Peyer's patch (tissue), 4 donors: ENCODE results near the gene CDK1. TPM values are rescaled to one million over a fixed set of nuclear protein-coding genes. Genes with fewer than 3 reads are reported as not detected.
"Not testable (repeated sequence)": the region's sequence is repeated elsewhere in the genome, so short reads cannot be mapped to it uniquely, and the experiment has no call there.

Experiments
- DNase-seq, 3 donors: peaks; one replicate each; pipeline ENCODE4 v3.0.0-alpha.2; 2017 to 2019
- H3K27ac ChIP-seq, 4 donors: fragments of 200-600 bp; sonication (generic); one replicate each; pipeline ENCODE4 v1.5.1; 2016 to 2019
- H3K27me3 ChIP-seq, 2 donors: fragments of 200-600 bp; sonication (generic); one replicate each; pipeline ENCODE4 v1.5.1; 2019
- H3K36me3 ChIP-seq, 3 donors: fragments of 200-600 bp; sonication (generic); one replicate each; pipeline ENCODE4 v1.5.1; 2016 to 2019
- H3K4me1 ChIP-seq, 4 donors: fragments of 200-600 bp; sonication (generic); one replicate each; pipeline ENCODE4 v1.5.1; 2016 to 2019
- H3K4me3 ChIP-seq, 4 donors: fragments of 200-600 bp; sonication (generic); 1 replicate in 3 of 4; 2 replicates in 1 of 4; pipeline ENCODE4 v1.5.1; 2016 to 2019; ENCODE audit warnings: mild to moderate bottlenecking in 1 of 4
- H3K9me3 ChIP-seq, 4 donors: fragments of 200-600 bp; sonication (generic); one replicate each; pipeline ENCODE4 v1.5.1; 2016 to 2019; ENCODE audit warnings: mild to moderate bottlenecking in 1 of 4
- CTCF ChIP-seq, 6 experiments: fragments of 450-650 bp in 4 of 6; fragments of 200-600 bp in 2 of 6; sonication (generic) in 1 of 6; IDR thresholded peaks; one replicate each; pipeline ENCODE4 v1.5.1; 2017 to 2019; ENCODE audit warnings: antibody characterized with exemption in 6 of 6, mild to moderate bottlenecking in 3 of 6, moderate library complexity in 1 of 6
- POLR2A ChIP-seq, 2 donors: fragments of 450-650 bp; IDR thresholded peaks; one replicate each; pipeline ENCODE4 v1.5.1; 2017; ENCODE audit warnings: antibody characterized with exemption in 2 of 2, mild to moderate bottlenecking in 2 of 2, moderate library complexity in 2 of 2
- total RNA-seq, 4 donors: library from RNA; depleted of rRNA; stranded (reverse); fragments of >200 nt; gene quantifications; one replicate each; pipeline ENCODE4 v1.1.0, GENCODE V29; 2016

The CDK1 gene
- total RNA-seq, 4 donors from 2014 or later, result 3.2 to 19.8 (median 8.4) TPM

- H3K27ac ChIP-seq, result no peak overlapping the region
- no peak for DNase-seq
- no peaks in the 10 kb centered on the region for H3K27me3 ChIP-seq
- no peak overlapping the region for H3K4me3 ChIP-seq
- no peaks in the 10 kb centered on the region for H3K9me3 ChIP-seq
- no peaks in the 10 kb centered on the region for H3K36me3 ChIP-seq
- H3K4me1 ChIP-seq, result peaks cover 0 to 8% (median 0%) of the 10 kb centered on the region in 4 donors
- no peak for TF ChIP-seq POLR2A (IDR thresholded peaks at IDR 0.05)
- no peak for TF ChIP-seq CTCF (IDR thresholded peaks at IDR 0.05)
Measured at GRCh38 chr10:60823324-60823723, 45.0 kb downstream of the CDK1 start.

- no peaks in the 10 kb centered on the region for H3K4me1 ChIP-seq
- no peak for DNase-seq
- no peaks in the 10 kb centered on the region for H3K36me3 ChIP-seq
- no peaks in the 10 kb centered on the region for H3K9me3 ChIP-seq
- TF ChIP-seq CTCF (IDR thresholded peaks at IDR 0.05) (no peak), POLR2A (IDR thresholded peaks at IDR 0.05) (no peak)
- no peak overlapping the region for H3K4me3 ChIP-seq
- H3K27ac ChIP-seq, result no peak overlapping the region
- H3K27me3 ChIP-seq, result no peaks in the 10 kb centered on the region
Measured at GRCh38 chr10:60825520-60825919, 47.2 kb downstream of the CDK1 start.

- no peaks in the 10 kb centered on the region for H3K27me3 ChIP-seq
- H3K4me3 ChIP-seq, result no peak overlapping the region
- H3K36me3 ChIP-seq, result no peaks in the 10 kb centered on the region
- TF ChIP-seq POLR2A (IDR thresholded peaks at IDR 0.05), result no peak
- no peak for TF ChIP-seq CTCF (IDR thresholded peaks at IDR 0.05)
- no peak for DNase-seq
- H3K27ac ChIP-seq, result peak overlapping the region in 1 of 4 donors; percentile 18
- no peaks in the 10 kb centered on the region for H3K9me3 ChIP-seq
- H3K4me1 ChIP-seq, result no peaks in the 10 kb centered on the region
Measured at GRCh38 chr10:60827791-60828488, 49.7 kb downstream of the CDK1 start.

- no peak for DNase-seq
- Histone ChIP-seq H3K4me1 (no peaks in the 10 kb centered on the region), H3K27me3 (no peaks in the 10 kb centered on the region), H3K4me3 (no peak overlapping the region), H3K27ac (peak overlapping the region in 1 of 4 donors; percentile 18), H3K36me3 (no peaks in the 10 kb centered on the region), H3K9me3 (no peaks in the 10 kb centered on the region)
- TF ChIP-seq CTCF (IDR thresholded peaks at IDR 0.05) (no peak), POLR2A (IDR thresholded peaks at IDR 0.05) (no peak)
Measured at GRCh38 chr10:60828489-60828852, 50.2 kb downstream of the CDK1 start.

- not testable (repeated sequence) for DNase-seq, H3K27me3 ChIP-seq, H3K27ac ChIP-seq, H3K9me3 ChIP-seq, H3K4me1 ChIP-seq, H3K4me3 ChIP-seq, H3K36me3 ChIP-seq
Measured at GRCh38 chr10:60832136-60832535, 53.9 kb downstream of the CDK1 start.

GRCh38 chr10:60834401-60834800 lies 56.1 kb downstream of the CDK1 start:
- H3K36me3 ChIP-seq, result no peaks in the 10 kb centered on the region
- H3K27me3 ChIP-seq, result no peaks in the 10 kb centered on the region
- no peaks in the 10 kb centered on the region for H3K4me1 ChIP-seq

More at GRCh38 chr10:60834401-60834800, 56.1 kb downstream of the CDK1 start:
- Histone ChIP-seq H3K27ac (no peak overlapping the region), H3K9me3 (no peaks in the 10 kb centered on the region), H3K4me3 (no peak overlapping the region)
- DNase-seq, result no peak
- no peak for TF ChIP-seq POLR2A (IDR thresholded peaks at IDR 0.05)
- TF ChIP-seq CTCF (IDR thresholded peaks at IDR 0.05), result no peak
